ENCODE data around the gene FBH1. TPM values are rescaled to one million over a fixed set of nuclear protein-coding genes. Genes with fewer than 3 reads are reported as not detected.

Gene FBH1
- total RNA-seq, 6 experiments from 2014 or later: 30.8 to 38.6 (median 35.8) TPM

GRCh38 chr10:5882961-5883360 is 7.1 kb upstream of the FBH1 start:
- Histone ChIP-seq H3K27ac (peak overlapping the region in 2 of 3 donors; percentile 32 to 54), H3K36me3 (peaks cover 0 to 27% (median under 1%) of the 10 kb centered on the region in 4 donors), H3K4me3 (no peak overlapping the region), H3K4me1 (peaks cover 0 to 23% (median 5%) of the 10 kb centered on the region in 4 donors), H3K27me3 (no peaks in the 10 kb centered on the region), H3K9me3 (no peaks in the 10 kb centered on the region)
- no peak for TF ChIP-seq POLR2A (IDR thresholded peaks at IDR 0.05)
- no peak for TF ChIP-seq CTCF (IDR thresholded peaks at IDR 0.05)
- 25% methylated on average over 7 of the region's 8 CpGs for WGBS (ENCODE audit: insufficient coverage, low coverage, low lambda C conversion rate, missing lambda C conversion rate)
- DNase-seq: peak in 1 of 3 donors; percentile 55
- ATAC-seq: peak; percentile 85 to 96 (median 92)
- intact Hi-C loops (cut with DNase I): no loop called here

- WGBS (ENCODE audit: insufficient coverage, low coverage, low lambda C conversion rate, missing lambda C conversion rate): 20% methylated on average over 5 of the region's 5 CpGs
- Histone ChIP-seq H3K27me3 (no peaks in the 10 kb centered on the region), H3K27ac (peak overlapping the region in 1 of 3 donors; percentile 19), H3K4me1 (peaks cover 0 to 31% (median 7%) of the 10 kb centered on the region in 4 donors), H3K36me3 (peaks cover 0 to 12% (median 0%) of the 10 kb centered on the region in 4 donors), H3K4me3 (no peak overlapping the region), H3K9me3 (no peaks in the 10 kb centered on the region)
- intact Hi-C loops (cut with DNase I): no loop called here
- peak in 1 of 4 donors; percentile 1 for ATAC-seq
- DNase-seq: no peak
- TF ChIP-seq CTCF (IDR thresholded peaks at IDR 0.05) (no peak), POLR2A (IDR thresholded peaks at IDR 0.05) (no peak)
These were observed 4.4 kb upstream of the FBH1 start for GRCh38 chr10:5885619-5886018.

- DNase-seq (no peak), ATAC-seq (no peak)
- Histone ChIP-seq H3K27me3 (no peaks in the 10 kb centered on the region), H3K9me3 (no peaks in the 10 kb centered on the region), H3K36me3 (peaks cover 0 to 8% (median 0%) of the 10 kb centered on the region in 4 donors), H3K4me1 (peaks cover 0 to 43% (median 9%) of the 10 kb centered on the region in 4 donors), H3K4me3 (no peak overlapping the region), H3K27ac (no peak overlapping the region)
- WGBS (ENCODE audit: insufficient coverage, low coverage, low lambda C conversion rate, missing lambda C conversion rate): 20% methylated on average over 1 of the region's 1 CpG
- TF ChIP-seq POLR2A (IDR thresholded peaks at IDR 0.05) (no peak), CTCF (IDR thresholded peaks at IDR 0.05) (no peak)
- intact Hi-C loops (cut with DNase I): no loop called here
These were observed 3.0 kb upstream of the FBH1 start for GRCh38 chr10:5887029-5887428.

- Histone ChIP-seq H3K27ac (no peak overlapping the region), H3K4me1 (peaks cover 0 to 45% (median 9%) of the 10 kb centered on the region in 4 donors)
- no peak for TF ChIP-seq CTCF (IDR thresholded peaks at IDR 0.05)
- TF ChIP-seq POLR2A (IDR thresholded peaks at IDR 0.05): no peak
These were observed 2.4 kb upstream of the FBH1 start for GRCh38 chr10:5887641-5888040.

More at GRCh38 chr10:5887641-5888040, 2.4 kb upstream of the FBH1 start:
- Histone ChIP-seq H3K36me3 (peaks cover 0 to 2% (median 0%) of the 10 kb centered on the region in 4 donors), H3K9me3 (no peaks in the 10 kb centered on the region), H3K4me3 (no peak overlapping the region), H3K27me3 (no peaks in the 10 kb centered on the region)
- ATAC-seq (no peak), DNase-seq (no peak)
- intact Hi-C loops (cut with DNase I): no loop called here
- 87% methylated on average over 5 of the region's 8 CpGs for WGBS (ENCODE audit: insufficient coverage, low coverage, low lambda C conversion rate, missing lambda C conversion rate)

Measured in right lobe of liver (tissue), 6 donors.